Measurements from ENCODE around the gene JSRP1.

Gene JSRP1

GRCh38 chr19:2271234-2272103 is 15.3 kb upstream of the JSRP1 start:
- POLR2A ChIA-PET = interaction anchor here (0.5 kb wide), 1 partner anchor 330 kb away, joined by 3 read pairs; no protein-coding TSS in a partner anchor
- Histone ChIP-seq H3K9me3 (ENCODE audit: control extremely low read depth in 1 of 5, control insufficient read depth in 4 of 5, insufficient read depth in 2 of 5, low read depth in 1 of 5, low read length in 4 of 5) (no peaks in the 10 kb centered on the region), H3K27ac (ENCODE audit: insufficient read depth in 1 of 2, low read depth in 1 of 2, low read length in 2 of 2, poor library complexity in 1 of 2, severe bottlenecking in 2 of 2) (peak overlapping the region; percentile 15 to 90), H3K4me3 (ENCODE audit: control insufficient read depth in 1 of 7, extremely low read depth in 1 of 7, insufficient read depth in 4 of 7, low read depth in 2 of 7, low read length in 6 of 7) (peak overlapping the region in 6 of 7 experiments; percentile 58 to 99 (median 96)), H3K27me3 (replicated peaks in 2 of 5; ENCODE audit: control insufficient read depth in 4 of 5, insufficient read depth in 5 of 5, low read length in 4 of 5) (no peaks in the 10 kb centered on the region), H3K36me3 (ENCODE audit: control insufficient read depth in 4 of 4, insufficient read depth in 4 of 4, low read length in 3 of 4) (peaks cover 0 to 40% (median 19%) of the 10 kb centered on the region in 4 experiments), H3K4me1 (ENCODE audit: control extremely low read depth in 1 of 4, control insufficient read depth in 4 of 4, insufficient read depth in 4 of 4, low read length in 3 of 4) (peaks cover 8 to 62% (median 57%) of the 10 kb centered on the region in 4 experiments)
- CTCF ChIA-PET = interaction anchor here (0.7 to 6.0 kb wide), 6 partner anchors 12 to 36 kb away, joined by 3 to 44 read pairs (median 6); partner anchors contain the start of gene PLEKHJ1
- DNase-seq = no peak
- WGBS (ENCODE audit: insufficient coverage) = 46% methylated on average over 30 of the region's 43 CpGs

DNA sequence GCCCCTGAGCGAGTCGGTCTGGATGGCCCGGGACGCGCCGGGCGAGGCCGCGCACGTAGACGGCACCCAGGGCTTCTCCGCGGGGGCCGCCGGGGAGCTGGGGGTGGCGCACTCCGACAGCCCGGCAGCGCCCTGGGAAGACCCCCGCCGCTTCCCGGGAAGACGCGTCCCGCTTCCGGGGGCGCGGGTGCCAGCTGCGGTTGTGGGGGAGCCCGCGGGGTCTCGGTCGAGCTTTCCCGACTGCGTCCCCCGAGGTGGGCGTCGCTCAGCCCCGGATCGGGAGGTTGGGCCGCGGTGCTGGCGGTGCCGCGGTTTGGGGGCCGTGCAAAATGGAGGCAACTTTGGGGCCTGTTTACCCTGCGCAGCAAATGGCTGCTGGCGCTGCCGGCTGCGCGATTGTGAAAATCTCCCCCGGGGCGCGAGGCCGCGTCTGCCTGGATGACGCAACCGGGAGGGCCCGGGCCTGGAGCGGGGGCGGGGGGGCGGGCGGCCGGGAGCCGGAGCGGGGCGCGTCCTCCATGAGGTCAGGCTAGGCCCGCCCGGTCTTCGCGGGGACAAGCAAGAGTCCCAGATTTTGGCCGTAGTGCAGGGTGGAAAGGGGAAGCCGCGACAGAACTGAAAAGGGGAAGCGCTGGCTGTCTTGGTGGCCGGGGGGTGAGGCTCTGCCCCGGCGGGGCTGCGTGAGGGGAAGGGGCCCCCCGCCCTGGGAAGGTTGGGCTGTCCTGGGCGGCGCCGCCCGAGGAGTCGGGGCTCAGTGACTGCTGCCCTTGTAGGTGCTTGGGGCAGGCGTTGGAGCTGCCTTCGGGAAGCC is 14.4 kb upstream of the JSRP1 start:
- under 1% methylated on average over 72 of the region's 88 CpGs for WGBS (ENCODE audit: insufficient coverage)
- no peaks in the 10 kb centered on the region for H3K27me3 ChIP-seq (replicated peaks in 2 of 5; ENCODE audit: control insufficient read depth in 4 of 5, insufficient read depth in 5 of 5, low read length in 4 of 5)
- POLR2A ChIA-PET = interaction anchor here (0.5 to 2.1 kb wide), 3 partner anchors 18 to 329 kb away, joined by 3 to 9 read pairs (median 5); no protein-coding TSS in a partner anchor

GRCh38 chr19:2270157-2270422 is 13.9 kb upstream of the JSRP1 start:
- Histone ChIP-seq H3K4me1 (ENCODE audit: control extremely low read depth in 1 of 4, control insufficient read depth in 4 of 4, insufficient read depth in 4 of 4, low read length in 3 of 4) (peaks cover 8 to 72% (median 64%) of the 10 kb centered on the region in 4 experiments), H3K27me3 (replicated peaks in 2 of 5; ENCODE audit: control insufficient read depth in 4 of 5, insufficient read depth in 5 of 5, low read length in 4 of 5) (no peaks in the 10 kb centered on the region), H3K36me3 (ENCODE audit: control insufficient read depth in 4 of 4, insufficient read depth in 4 of 4, low read length in 3 of 4) (peaks cover 0 to 29% (median 14%) of the 10 kb centered on the region in 4 experiments), H3K4me3 (ENCODE audit: control insufficient read depth in 1 of 7, extremely low read depth in 1 of 7, insufficient read depth in 4 of 7, low read depth in 2 of 7, low read length in 6 of 7) (peak overlapping the region; percentile 91 to 99 (median 97)), H3K27ac (ENCODE audit: insufficient read depth in 1 of 2, low read depth in 1 of 2, low read length in 2 of 2, poor library complexity in 1 of 2, severe bottlenecking in 2 of 2) (peak overlapping the region; percentile 78 to 90), H3K9me3 (ENCODE audit: control extremely low read depth in 1 of 5, control insufficient read depth in 4 of 5, insufficient read depth in 2 of 5, low read depth in 1 of 5, low read length in 4 of 5) (no peaks in the 10 kb centered on the region)
- DNase-seq = peak in 1 of 3 donors; percentile 39
- ChIA-PET CTCF (interaction anchor here (0.6 to 6.0 kb wide), 4 partner anchors 17 to 208 kb away, joined by 3 to 44 read pairs (median 6); no protein-coding TSS in a partner anchor), POLR2A (interaction anchor here (1.1 to 2.1 kb wide), 4 partner anchors 17 to 35 kb away, joined by 4 to 9 read pairs (median 6); partner anchors contain the start of gene PLEKHJ1)
- under 1% methylated on average over 30 of the region's 30 CpGs for WGBS (ENCODE audit: insufficient coverage)

More for the DNA sequence above, 14.4 kb upstream of the JSRP1 start:
- peak; percentile 84 to 95 (median 94) for DNase-seq
- Histone ChIP-seq H3K9me3 (ENCODE audit: control extremely low read depth in 1 of 5, control insufficient read depth in 4 of 5, insufficient read depth in 2 of 5, low read depth in 1 of 5, low read length in 4 of 5) (no peaks in the 10 kb centered on the region), H3K27ac (ENCODE audit: insufficient read depth in 1 of 2, low read depth in 1 of 2, low read length in 2 of 2, poor library complexity in 1 of 2, severe bottlenecking in 2 of 2) (peak overlapping the region; percentile 78 to 90), H3K4me3 (ENCODE audit: control insufficient read depth in 1 of 7, extremely low read depth in 1 of 7, insufficient read depth in 4 of 7, low read depth in 2 of 7, low read length in 6 of 7) (peak overlapping the region; percentile 91 to 99 (median 97)), H3K36me3 (ENCODE audit: control insufficient read depth in 4 of 4, insufficient read depth in 4 of 4, low read length in 3 of 4) (peaks cover 0 to 34% (median 15%) of the 10 kb centered on the region in 4 experiments), H3K4me1 (ENCODE audit: control extremely low read depth in 1 of 4, control insufficient read depth in 4 of 4, insufficient read depth in 4 of 4, low read length in 3 of 4) (peaks cover 8 to 71% (median 63%) of the 10 kb centered on the region in 4 experiments)
- CTCF ChIA-PET = interaction anchor here (0.6 to 6.0 kb wide), 6 partner anchors 11 to 207 kb away, joined by 3 to 44 read pairs (median 6); partner anchors contain the start of gene PLEKHJ1

DNA sequence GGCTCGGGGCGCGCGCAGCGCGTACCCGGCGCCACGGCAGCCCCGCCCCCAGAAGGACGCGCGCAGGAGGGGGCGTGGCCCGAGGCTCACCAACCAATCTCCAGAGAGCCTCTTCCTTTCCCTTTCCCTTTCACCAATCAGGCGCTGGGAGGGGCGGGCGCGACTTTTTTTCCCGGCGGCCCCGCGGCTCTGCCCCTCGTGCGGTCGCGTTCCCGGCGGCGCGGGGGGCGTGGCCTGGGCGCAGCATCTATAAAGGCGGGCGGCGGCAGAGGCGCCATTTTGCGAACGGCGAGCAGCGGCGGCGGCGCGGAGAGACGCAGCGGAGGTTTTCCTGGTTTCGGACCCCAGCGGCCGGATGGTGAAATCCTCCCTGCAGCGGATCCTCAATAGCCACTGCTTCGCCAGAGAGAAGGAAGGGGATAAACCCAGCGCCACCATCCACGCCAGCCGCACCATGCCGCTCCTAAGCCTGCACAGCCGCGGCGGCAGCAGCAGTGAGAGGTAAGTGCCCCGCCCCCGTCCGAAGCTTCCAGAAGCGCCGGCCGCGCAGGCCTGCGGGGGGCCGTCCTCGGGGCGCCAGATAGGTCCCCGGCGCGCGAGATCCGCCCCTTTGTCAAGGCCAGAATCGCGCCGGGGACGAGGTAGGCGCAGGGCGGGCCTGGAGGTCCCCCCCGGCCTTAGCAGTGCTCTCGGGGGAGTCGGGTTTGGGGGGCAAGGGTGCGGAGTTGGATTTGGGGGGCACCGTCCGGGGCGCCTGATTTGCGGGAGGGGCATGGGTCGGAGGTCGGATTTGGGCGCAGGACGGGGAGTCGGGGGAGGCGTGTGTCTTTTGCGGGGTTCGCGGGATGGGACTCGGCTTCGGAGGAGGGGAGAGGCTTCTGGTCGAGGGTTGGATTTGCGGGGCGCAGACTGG is 13.3 kb upstream of the JSRP1 start:
- POLR2A ChIA-PET = interaction anchor here (0.7 to 2.1 kb wide), 7 partner anchors 17 to 34 kb away, joined by 3 to 9 read pairs (median 5); partner anchors contain the start of gene PLEKHJ1
- no peaks in the 10 kb centered on the region for H3K9me3 ChIP-seq (ENCODE audit: control extremely low read depth in 1 of 5, control insufficient read depth in 4 of 5, insufficient read depth in 2 of 5, low read depth in 1 of 5, low read length in 4 of 5)
- peaks cover 8 to 74% (median 68%) of the 10 kb centered on the region in 4 experiments for H3K4me1 ChIP-seq (ENCODE audit: control extremely low read depth in 1 of 4, control insufficient read depth in 4 of 4, insufficient read depth in 4 of 4, low read length in 3 of 4)
- H3K27ac ChIP-seq (ENCODE audit: insufficient read depth in 1 of 2, low read depth in 1 of 2, low read length in 2 of 2, poor library complexity in 1 of 2, severe bottlenecking in 2 of 2) = peak overlapping the region; percentile 78 to 90
- DNase-seq = peak; percentile 95 to 97 (median 97)
- H3K36me3 ChIP-seq (ENCODE audit: control insufficient read depth in 4 of 4, insufficient read depth in 4 of 4, low read length in 3 of 4) = peaks cover 0 to 27% (median 14%) of the 10 kb centered on the region in 4 experiments
- CTCF ChIA-PET = interaction anchor here (0.9 to 6.0 kb wide), 3 partner anchors 16 to 46 kb away, joined by 3 to 44 read pairs (median 6); no protein-coding TSS in a partner anchor
- peak overlapping the region; percentile 91 to 99 (median 97) for H3K4me3 ChIP-seq (ENCODE audit: control insufficient read depth in 1 of 7, extremely low read depth in 1 of 7, insufficient read depth in 4 of 7, low read depth in 2 of 7, low read length in 6 of 7)
- 1% methylated on average over 72 of the region's 103 CpGs for WGBS (ENCODE audit: insufficient coverage)
- H3K27me3 ChIP-seq (replicated peaks in 2 of 5; ENCODE audit: control insufficient read depth in 4 of 5, insufficient read depth in 5 of 5, low read length in 4 of 5) = no peaks in the 10 kb centered on the region

- Histone ChIP-seq H3K4me3 (ENCODE audit: control insufficient read depth in 1 of 7, extremely low read depth in 1 of 7, insufficient read depth in 4 of 7, low read depth in 2 of 7, low read length in 6 of 7) (peak overlapping the region; percentile 70 to 99 (median 97)), H3K27ac (ENCODE audit: insufficient read depth in 1 of 2, low read depth in 1 of 2, low read length in 2 of 2, poor library complexity in 1 of 2, severe bottlenecking in 2 of 2) (peak overlapping the region in 1 of 2 experiments; percentile 89), H3K4me1 (ENCODE audit: control extremely low read depth in 1 of 4, control insufficient read depth in 4 of 4, insufficient read depth in 4 of 4, low read length in 3 of 4) (peaks cover 8 to 70% (median 62%) of the 10 kb centered on the region in 4 experiments), H3K27me3 (replicated peaks in 2 of 5; ENCODE audit: control insufficient read depth in 4 of 5, insufficient read depth in 5 of 5, low read length in 4 of 5) (no peaks in the 10 kb centered on the region), H3K36me3 (ENCODE audit: control insufficient read depth in 4 of 4, insufficient read depth in 4 of 4, low read length in 3 of 4) (peaks cover 0 to 22% (median 12%) of the 10 kb centered on the region in 4 experiments), H3K9me3 (ENCODE audit: control extremely low read depth in 1 of 5, control insufficient read depth in 4 of 5, insufficient read depth in 2 of 5, low read depth in 1 of 5, low read length in 4 of 5) (no peaks in the 10 kb centered on the region)
- WGBS (ENCODE audit: insufficient coverage) = under 1% methylated on average over 17 of the region's 19 CpGs
- no peak for DNase-seq
- ChIA-PET CTCF (no interaction called here), POLR2A (interaction anchor here (0.7 to 2.1 kb wide), 5 partner anchors 18 to 33 kb away, joined by 3 to 9 read pairs (median 4); partner anchors contain the start of gene PLEKHJ1)
These were observed 12.6 kb upstream of the JSRP1 start for GRCh38 chr19:2268861-2269243.

- 80% methylated on average over 1 of the region's 4 CpGs for WGBS (ENCODE audit: insufficient coverage)
- Histone ChIP-seq H3K27me3 (replicated peaks in 2 of 5; ENCODE audit: control insufficient read depth in 4 of 5, insufficient read depth in 5 of 5, low read length in 4 of 5) (no peaks in the 10 kb centered on the region), H3K27ac (ENCODE audit: insufficient read depth in 1 of 2, low read depth in 1 of 2, low read length in 2 of 2, poor library complexity in 1 of 2, severe bottlenecking in 2 of 2) (peak overlapping the region in 1 of 2 experiments; percentile 89), H3K4me1 (ENCODE audit: control extremely low read depth in 1 of 4, control insufficient read depth in 4 of 4, insufficient read depth in 4 of 4, low read length in 3 of 4) (peaks cover 8 to 70% (median 63%) of the 10 kb centered on the region in 4 experiments), H3K4me3 (ENCODE audit: control insufficient read depth in 1 of 7, extremely low read depth in 1 of 7, insufficient read depth in 4 of 7, low read depth in 2 of 7, low read length in 6 of 7) (peak overlapping the region in 6 of 7 experiments; percentile 70 to 99 (median 96)), H3K36me3 (ENCODE audit: control insufficient read depth in 4 of 4, insufficient read depth in 4 of 4, low read length in 3 of 4) (peaks cover 0 to 21% (median 12%) of the 10 kb centered on the region in 4 experiments), H3K9me3 (ENCODE audit: control extremely low read depth in 1 of 5, control insufficient read depth in 4 of 5, insufficient read depth in 2 of 5, low read depth in 1 of 5, low read length in 4 of 5) (no peaks in the 10 kb centered on the region)
- ChIA-PET CTCF (no interaction called here), POLR2A (interaction anchor here (0.9 kb wide), 1 partner anchor 21 kb away, joined by 3 read pairs; no protein-coding TSS in a partner anchor)
- no peak for DNase-seq
These were observed 12.2 kb upstream of the JSRP1 start for GRCh38 chr19:2268480-2268830.
